CD4-positive, alpha-beta T cell treated with Interleukin-12 subunit alpha and Interleukin-12 subunit beta, for 1 hour (primary cell): ENCODE results near the gene HMGN4.

Experiments used
- DNase-seq: peaks from one replicate; pipeline ENCODE4 v3.0.0-alpha.2; 2020

Gene HMGN4

GRCh38 chr6:26578741-26579140 is 40.6 kb downstream of the HMGN4 start:
- no peak for DNase-seq

GRCh38 chr6:26581164-26581915 is 43.2 kb downstream of the HMGN4 start:
- DNase-seq: no peak

- no peak for DNase-seq
These were observed 50.8 kb downstream of the HMGN4 start for GRCh38 chr6:26588965-26589364.

- no peak for DNase-seq
These were observed 54.5 kb downstream of the HMGN4 start for GRCh38 chr6:26592649-26593048.

- DNase-seq: no peak
These were observed 55.3 kb downstream of the HMGN4 start for GRCh38 chr6:26593278-26594130.

- DNase-seq: no peak
These were observed 55.9 kb downstream of the HMGN4 start for GRCh38 chr6:26594131-26594498.

- DNase-seq: peak; percentile 36
These were observed 56.8 kb downstream of the HMGN4 start for GRCh38 chr6:26594730-26595632.

- DNase-seq: peak; percentile 87
These were observed 57.6 kb downstream of the HMGN4 start for GRCh38 chr6:26595669-26596269.
